Neural cell (in vitro differentiated cells): ENCODE measurements around the gene PGS1.

Experiments
- EP300 ChIP-seq: fragments of 450-650 bp; conservative IDR thresholded peaks from 2 replicates; pipeline ENCODE4 v1.6.1; 2014; ENCODE audit warnings: antibody characterized with exemption, mild to moderate bottlenecking, moderate library complexity; ENCODE audit not compliant: poor library complexity, severe bottlenecking
- EZH2 ChIP-seq: fragments of 200-600, 300-800 bp; shearing (Covaris generic), sonication (generic); IDR thresholded peaks from 2 replicates; pipeline ENCODE4 v1.6.1; 2014; ENCODE audit warnings: antibody characterized with exemption, low read length, borderline replicate concordance, mild to moderate bottlenecking; ENCODE audit not compliant: insufficient read depth, poor library complexity, severe bottlenecking
- MXI1 ChIP-seq: fragments of 450-650 bp; conservative IDR thresholded peaks from 2 replicates; pipeline ENCODE4 v1.6.1; 2014; ENCODE audit warnings: antibody characterized with exemption, mild to moderate bottlenecking; ENCODE audit not compliant: poor library complexity, severe bottlenecking
- POLR2AphosphoS5 ChIP-seq: IDR thresholded peaks from 2 replicates; pipeline ENCODE4 v1.6.1; 2012
- RAD21 ChIP-seq: fragments of 450-650 bp; conservative IDR thresholded peaks from 2 replicates; pipeline ENCODE4 v1.6.1; 2014; ENCODE audit warnings: antibody characterized with exemption, mild to moderate bottlenecking, moderate library complexity
- REST ChIP-seq: IDR thresholded peaks from 2 replicates; pipeline ENCODE4 v1.6.1; 2012; ENCODE audit warnings: borderline replicate concordance
- SMC3 ChIP-seq: fragments of 450-650 bp; conservative IDR thresholded peaks from 2 replicates; pipeline ENCODE4 v1.6.1; 2014; ENCODE audit warnings: antibody characterized with exemption, mild to moderate bottlenecking, moderate library complexity; ENCODE audit not compliant: poor library complexity
- TF ChIP-seq, protein P1 (sequence below): fragments of 450-650 bp; IDR thresholded peaks from 2 replicates; pipeline ENCODE4 v1.5.1; 2014; ENCODE audit warnings: antibody characterized with exemption, mild to moderate bottlenecking, moderate library complexity; ENCODE audit not compliant: poor library complexity, severe bottlenecking

DNA sequence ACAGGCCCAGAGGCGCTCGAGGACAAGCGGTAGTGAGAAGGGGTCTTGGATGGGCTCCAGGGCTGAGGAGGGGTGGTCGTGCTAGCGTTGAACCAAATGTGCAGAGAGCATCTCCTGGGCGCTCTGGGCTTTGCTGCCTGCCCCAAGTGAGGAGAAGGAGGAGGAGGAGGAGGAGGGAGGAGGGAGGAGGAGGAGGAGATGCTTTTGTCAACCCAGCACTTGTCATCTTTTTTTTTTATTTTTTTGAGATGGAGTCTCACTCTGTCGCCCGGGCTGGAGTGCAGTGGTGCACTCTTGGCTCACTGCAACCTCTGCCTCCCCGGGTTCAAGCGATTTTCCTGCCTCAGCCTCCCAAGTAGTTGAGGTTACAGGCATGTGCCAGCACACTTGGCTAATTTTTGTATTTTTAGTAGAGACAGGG is 59.8 kb downstream of the PGS1 start:
- TF ChIP-seq, protein P1, sequence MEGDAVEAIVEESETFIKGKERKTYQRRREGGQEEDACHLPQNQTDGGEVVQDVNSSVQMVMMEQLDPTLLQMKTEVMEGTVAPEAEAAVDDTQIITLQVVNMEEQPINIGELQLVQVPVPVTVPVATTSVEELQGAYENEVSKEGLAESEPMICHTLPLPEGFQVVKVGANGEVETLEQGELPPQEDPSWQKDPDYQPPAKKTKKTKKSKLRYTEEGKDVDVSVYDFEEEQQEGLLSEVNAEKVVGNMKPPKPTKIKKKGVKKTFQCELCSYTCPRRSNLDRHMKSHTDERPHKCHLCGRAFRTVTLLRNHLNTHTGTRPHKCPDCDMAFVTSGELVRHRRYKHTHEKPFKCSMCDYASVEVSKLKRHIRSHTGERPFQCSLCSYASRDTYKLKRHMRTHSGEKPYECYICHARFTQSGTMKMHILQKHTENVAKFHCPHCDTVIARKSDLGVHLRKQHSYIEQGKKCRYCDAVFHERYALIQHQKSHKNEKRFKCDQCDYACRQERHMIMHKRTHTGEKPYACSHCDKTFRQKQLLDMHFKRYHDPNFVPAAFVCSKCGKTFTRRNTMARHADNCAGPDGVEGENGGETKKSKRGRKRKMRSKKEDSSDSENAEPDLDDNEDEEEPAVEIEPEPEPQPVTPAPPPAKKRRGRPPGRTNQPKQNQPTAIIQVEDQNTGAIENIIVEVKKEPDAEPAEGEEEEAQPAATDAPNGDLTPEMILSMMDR = no peak
- TF ChIP-seq EZH2 (no peak), POLR2AphosphoS5 (no peak), RAD21 (no peak), SMC3 (no peak), EP300 (no peak), MXI1 (no peak), REST (no peak)
